ENCODE results near the gene SPTB.

The SPTB gene

DNA sequence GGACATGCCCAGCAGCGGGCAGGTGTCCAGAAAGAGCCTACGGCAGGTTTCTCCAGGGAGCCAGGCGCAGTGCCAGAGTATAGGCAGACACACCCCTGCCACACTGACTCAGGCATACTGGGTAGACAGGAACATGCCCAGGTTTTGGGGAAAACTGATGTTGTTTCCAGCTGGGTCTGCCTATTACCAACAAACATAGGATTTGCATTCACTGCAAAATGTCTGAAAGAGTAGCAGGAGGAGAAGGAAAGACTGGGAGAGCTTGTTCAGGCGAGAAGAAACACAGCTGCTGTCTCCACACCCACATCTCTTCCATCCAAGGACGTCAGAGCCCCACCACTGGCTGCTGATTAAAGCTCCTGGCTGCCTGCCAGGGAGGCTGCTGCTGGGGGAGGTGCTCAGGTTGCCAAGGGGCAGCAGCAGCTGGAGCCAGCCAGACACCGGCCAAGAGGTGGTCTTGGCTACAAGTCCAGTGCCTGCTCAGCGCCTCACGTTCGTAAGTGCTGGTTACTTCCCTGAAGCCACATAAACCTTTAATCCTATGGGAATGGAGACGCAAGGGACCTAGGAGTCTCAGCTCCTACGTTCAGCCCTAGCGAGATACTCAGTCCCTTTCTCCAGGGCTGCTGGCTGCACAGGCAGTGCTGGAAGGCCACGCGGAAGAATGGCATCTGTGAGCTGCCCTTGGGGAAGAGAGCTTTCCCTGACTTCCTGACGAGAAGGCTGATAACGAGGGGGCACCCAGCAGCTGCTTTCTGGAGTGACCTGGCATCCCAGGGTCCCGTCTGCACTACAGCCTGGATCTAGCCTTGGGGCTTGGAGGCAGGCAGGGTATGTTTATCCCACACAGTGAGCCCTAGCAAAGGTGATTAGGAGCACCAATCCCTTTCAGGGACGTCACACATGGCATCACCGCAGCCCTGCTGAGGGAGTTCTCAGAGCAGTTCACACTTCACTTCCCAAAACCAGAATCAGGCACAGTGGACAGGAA, 117.4 kb downstream of the SPTB start:
- TF ChIP-seq, protein P1, sequence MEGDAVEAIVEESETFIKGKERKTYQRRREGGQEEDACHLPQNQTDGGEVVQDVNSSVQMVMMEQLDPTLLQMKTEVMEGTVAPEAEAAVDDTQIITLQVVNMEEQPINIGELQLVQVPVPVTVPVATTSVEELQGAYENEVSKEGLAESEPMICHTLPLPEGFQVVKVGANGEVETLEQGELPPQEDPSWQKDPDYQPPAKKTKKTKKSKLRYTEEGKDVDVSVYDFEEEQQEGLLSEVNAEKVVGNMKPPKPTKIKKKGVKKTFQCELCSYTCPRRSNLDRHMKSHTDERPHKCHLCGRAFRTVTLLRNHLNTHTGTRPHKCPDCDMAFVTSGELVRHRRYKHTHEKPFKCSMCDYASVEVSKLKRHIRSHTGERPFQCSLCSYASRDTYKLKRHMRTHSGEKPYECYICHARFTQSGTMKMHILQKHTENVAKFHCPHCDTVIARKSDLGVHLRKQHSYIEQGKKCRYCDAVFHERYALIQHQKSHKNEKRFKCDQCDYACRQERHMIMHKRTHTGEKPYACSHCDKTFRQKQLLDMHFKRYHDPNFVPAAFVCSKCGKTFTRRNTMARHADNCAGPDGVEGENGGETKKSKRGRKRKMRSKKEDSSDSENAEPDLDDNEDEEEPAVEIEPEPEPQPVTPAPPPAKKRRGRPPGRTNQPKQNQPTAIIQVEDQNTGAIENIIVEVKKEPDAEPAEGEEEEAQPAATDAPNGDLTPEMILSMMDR (IDR thresholded peaks at IDR 0.05; ENCODE audit: low read depth, low read length, missing control alignments), result no peak
- H3K4me3 ChIP-seq (ENCODE audit: low read depth, low read length), result no peak overlapping the region
- no peak for DNase-seq (ENCODE audit: low read depth)

DNA sequence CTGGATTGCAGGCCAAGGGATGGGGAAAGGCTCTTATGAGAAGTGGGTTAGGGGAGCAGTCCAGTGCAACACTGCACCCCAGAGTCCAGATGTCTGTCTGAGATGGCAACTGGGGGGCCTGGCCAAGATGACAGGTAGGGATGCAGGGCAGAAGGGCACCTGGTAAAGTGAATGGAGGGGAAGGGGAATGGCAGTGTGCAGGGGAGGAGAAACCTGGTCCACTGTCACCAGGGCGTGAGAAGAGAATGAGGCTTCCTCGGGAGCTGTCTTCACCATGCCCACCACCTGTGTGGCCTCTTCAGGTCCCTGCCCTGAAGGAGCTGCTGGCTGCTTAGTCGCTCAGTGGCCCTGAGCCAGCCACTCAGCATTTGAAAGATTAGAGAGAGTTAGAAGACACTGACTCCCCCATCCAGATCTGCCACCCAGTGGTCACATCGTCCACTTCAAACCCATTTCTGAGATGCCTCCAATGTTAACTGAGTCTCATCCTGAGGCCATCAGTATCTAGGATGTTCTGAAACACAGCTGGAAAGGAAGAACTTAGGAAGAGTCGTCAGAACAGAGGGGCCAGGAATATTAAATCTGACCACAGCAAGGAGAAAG, 118.2 kb downstream of the SPTB start:
- TF ChIP-seq, protein P1 (IDR thresholded peaks at IDR 0.05; ENCODE audit: low read depth, low read length, missing control alignments), result no peak
- no peak for DNase-seq (ENCODE audit: low read depth)
- H3K4me3 ChIP-seq (ENCODE audit: low read depth, low read length), result no peak overlapping the region

DNA sequence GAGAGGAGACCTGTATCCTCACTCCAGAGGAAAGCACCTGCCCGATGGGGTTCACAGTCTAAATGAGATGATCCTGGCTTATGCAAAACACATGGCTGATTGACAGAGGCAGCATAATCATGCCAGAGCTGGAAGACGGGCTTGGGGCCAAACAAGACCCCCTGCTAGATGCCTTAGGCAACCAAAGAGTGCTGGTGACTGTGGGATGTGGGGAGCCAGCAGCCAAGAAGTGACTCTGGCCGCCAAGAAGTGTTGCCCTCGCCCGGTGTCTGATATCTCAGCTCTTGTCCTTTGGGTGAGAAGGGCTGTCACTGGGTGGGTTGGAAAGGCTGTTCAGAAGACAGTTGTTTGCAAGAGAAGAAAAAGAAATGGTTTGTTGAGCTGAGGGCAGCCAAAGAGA, 118.8 kb downstream of the SPTB start:
- TF ChIP-seq, protein P1 (IDR thresholded peaks at IDR 0.05; ENCODE audit: low read depth, low read length, missing control alignments), result no peak
- no peak overlapping the region for H3K4me3 ChIP-seq (ENCODE audit: low read depth, low read length)
- no peak for DNase-seq (ENCODE audit: low read depth)

DNA sequence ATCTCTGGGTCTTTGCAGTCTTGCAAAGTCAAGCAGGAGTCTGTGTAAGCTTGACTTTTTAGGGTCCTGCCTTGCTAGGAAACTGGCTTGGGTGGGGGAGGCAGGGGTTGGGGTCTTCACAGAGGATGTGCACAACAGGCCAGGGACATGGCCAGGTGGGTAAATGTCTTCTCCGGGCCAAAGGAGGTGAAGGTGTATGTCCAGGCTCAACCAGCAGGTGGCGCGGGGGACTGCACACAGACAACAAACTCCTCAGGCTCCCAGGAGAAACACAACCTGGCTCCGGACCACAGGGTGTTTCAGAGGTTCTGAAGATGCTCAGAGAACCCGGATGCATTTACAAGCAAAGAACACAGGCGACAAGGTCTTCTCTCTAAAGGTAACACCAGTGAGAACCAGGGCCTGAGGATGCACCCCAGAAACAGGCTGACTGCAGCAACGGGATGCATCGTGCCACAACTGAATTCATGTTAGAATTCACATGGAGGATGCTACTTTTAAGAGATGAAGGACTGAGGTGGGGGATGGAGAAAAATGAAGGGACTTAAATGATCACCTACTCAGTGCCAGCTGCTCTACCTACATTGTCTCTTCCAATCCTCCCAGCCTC, 119.5 kb downstream of the SPTB start:
- DNase-seq (ENCODE audit: low read depth), result peak; percentile 4
- TF ChIP-seq, protein P1 (IDR thresholded peaks at IDR 0.05; ENCODE audit: low read depth, low read length, missing control alignments), result peak; percentile 90
- no peak overlapping the region for H3K4me3 ChIP-seq (ENCODE audit: low read depth, low read length)

DNA sequence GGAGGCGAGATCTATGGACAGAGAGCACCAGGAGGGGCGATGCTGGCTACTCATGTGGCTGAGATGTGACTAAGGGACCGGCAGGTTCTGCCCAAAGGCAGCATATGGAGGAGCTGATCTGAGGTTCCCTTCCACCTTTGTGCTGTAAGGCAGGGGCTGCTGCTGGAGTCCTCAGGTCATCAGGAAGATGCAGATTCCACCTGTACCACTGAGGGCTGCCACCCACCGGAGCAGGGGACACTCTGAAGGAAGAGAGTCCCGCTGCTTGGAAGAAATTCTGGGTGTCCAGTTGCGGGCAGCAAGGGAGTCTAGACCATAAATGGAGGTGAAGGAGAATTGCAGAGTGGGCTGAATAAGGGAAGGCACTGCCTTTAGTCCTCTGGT, 120.2 kb downstream of the SPTB start:
- no peak overlapping the region for H3K4me3 ChIP-seq (ENCODE audit: low read depth, low read length)
- TF ChIP-seq, protein P1 (IDR thresholded peaks at IDR 0.05; ENCODE audit: low read depth, low read length, missing control alignments), result no peak
- DNase-seq (ENCODE audit: low read depth), result no peak

DNA sequence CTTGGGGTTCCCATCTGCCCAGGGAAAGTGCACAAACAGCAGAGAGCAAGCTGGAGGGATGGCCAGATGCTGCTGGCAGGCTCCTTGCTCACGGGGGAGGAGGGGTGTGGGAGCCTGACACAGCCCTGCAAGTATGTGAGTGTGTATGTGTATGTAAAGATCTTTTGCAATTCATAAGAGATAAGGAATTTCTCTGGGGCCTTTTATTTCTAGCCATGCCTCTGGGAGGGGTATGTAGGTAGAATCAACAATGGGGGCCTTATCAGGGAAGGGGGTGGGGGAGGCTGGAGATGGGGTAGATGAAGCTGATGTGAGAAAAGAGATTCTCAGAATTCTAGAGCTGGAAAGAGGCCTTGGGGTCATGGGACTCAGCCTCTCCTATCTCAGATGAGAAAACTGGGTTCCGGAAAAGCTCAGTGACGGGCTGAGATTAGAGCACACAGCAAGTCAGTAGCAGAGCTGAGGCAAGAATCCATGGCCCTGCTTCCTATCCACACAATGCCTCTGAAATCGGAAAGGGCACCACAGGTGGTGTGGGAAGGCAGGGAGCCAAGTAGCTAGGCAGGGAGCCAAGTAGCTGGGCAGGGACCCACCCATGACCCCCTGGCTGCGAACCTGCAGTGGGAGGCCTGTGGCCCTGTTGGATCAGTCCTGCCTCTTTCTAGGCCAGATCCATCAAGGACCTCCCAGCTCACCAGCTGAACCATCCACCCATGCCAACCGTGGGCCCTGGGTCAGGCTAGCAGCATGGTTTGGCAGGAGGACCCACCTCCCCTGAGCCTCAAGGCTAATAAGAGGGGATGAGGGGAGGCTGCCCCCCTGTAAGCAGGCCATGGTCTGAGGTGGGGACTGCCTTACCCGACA, 120.8 kb downstream of the SPTB start:
- TF ChIP-seq, protein P1 (IDR thresholded peaks at IDR 0.05; ENCODE audit: low read depth, low read length, missing control alignments), result no peak
- DNase-seq (ENCODE audit: low read depth), result no peak

More for the DNA sequence above, 120.8 kb downstream of the SPTB start:
- H3K4me3 ChIP-seq (ENCODE audit: low read depth, low read length), result no peak overlapping the region
